ENCODE data around the gene COBLL1.

Gene COBLL1

GRCh38 chr2:164837807-164838206 lies 3.8 kb downstream of the COBLL1 start:
- TF ChIP-seq CEBPB (IDR thresholded peaks at IDR 0.05) (no peak), TCF12 (IDR thresholded peaks at IDR 0.05; ENCODE audit: low read depth) (no peak), YY1 (IDR thresholded peaks at IDR 0.05; ENCODE audit: low read depth) (no peak), RAD21 (IDR thresholded peaks at IDR 0.05; ENCODE audit: low read depth) (no peak), FOXM1 (IDR thresholded peaks at IDR 0.05; ENCODE audit: borderline replicate concordance, low read depth) (no peak)

DNA sequence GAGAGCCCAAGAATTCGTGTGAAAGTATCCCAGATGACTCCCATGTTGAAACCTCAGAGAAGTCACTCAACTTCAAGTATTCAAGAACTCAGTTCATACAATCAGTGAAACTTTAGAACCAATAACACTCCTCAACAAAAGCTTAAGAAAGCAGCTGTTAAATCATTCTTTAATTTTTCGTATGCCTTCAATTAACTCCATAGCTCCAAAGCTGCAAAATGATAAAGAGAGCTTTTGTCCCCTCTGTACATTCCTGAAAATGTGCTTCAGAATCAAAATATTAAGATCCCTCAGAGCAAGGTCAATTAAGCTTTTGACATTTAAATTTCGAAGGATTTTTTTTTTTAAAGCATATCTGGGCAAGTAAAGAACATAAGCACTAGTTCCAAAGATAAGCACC lies 4.7 kb downstream of the COBLL1 start:
- TF ChIP-seq RAD21 (IDR thresholded peaks at IDR 0.05; ENCODE audit: low read depth) (no peak), CEBPB (IDR thresholded peaks at IDR 0.05) (no peak), EGR1 (IDR thresholded peaks at IDR 0.05) (no peak), TCF12 (IDR thresholded peaks at IDR 0.05; ENCODE audit: low read depth) (no peak), NFIC (IDR thresholded peaks at IDR 0.05) (no peak), CREB1 (IDR thresholded peaks at IDR 0.05; ENCODE audit: low read depth) (no peak), EP300 (IDR thresholded peaks at IDR 0.05; ENCODE audit: borderline replicate concordance) (no peak), REST (IDR thresholded peaks at IDR 0.05; ENCODE audit: low read depth) (no peak), YY1 (IDR thresholded peaks at IDR 0.05; ENCODE audit: low read depth) (no peak), ZBTB7A (IDR thresholded peaks at IDR 0.05; ENCODE audit: low read depth) (no peak), TAF1 (IDR thresholded peaks at IDR 0.05; ENCODE audit: low read depth) (no peak)
- TF ChIP-seq, protein P1, sequence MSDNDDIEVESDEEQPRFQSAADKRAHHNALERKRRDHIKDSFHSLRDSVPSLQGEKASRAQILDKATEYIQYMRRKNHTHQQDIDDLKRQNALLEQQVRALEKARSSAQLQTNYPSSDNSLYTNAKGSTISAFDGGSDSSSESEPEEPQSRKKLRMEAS (IDR thresholded peaks at IDR 0.05) = no peak
- TF ChIP-seq, protein P2, sequence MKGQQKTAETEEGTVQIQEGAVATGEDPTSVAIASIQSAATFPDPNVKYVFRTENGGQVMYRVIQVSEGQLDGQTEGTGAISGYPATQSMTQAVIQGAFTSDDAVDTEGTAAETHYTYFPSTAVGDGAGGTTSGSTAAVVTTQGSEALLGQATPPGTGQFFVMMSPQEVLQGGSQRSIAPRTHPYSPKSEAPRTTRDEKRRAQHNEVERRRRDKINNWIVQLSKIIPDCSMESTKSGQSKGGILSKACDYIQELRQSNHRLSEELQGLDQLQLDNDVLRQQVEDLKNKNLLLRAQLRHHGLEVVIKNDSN (IDR thresholded peaks at IDR 0.05) = no peak

- TF ChIP-seq EP300 (IDR thresholded peaks at IDR 0.05; ENCODE audit: borderline replicate concordance) (no peak), TCF12 (IDR thresholded peaks at IDR 0.05; ENCODE audit: low read depth) (no peak), EGR1 (IDR thresholded peaks at IDR 0.05) (no peak), TEAD4 (IDR thresholded peaks at IDR 0.05) (no peak), NFIC (IDR thresholded peaks at IDR 0.05) (no peak), YY1 (IDR thresholded peaks at IDR 0.05; ENCODE audit: low read depth) (no peak)
- TF ChIP-seq, protein P1 (IDR thresholded peaks at IDR 0.05) = no peak
These were observed 6.3 kb downstream of the COBLL1 start for GRCh38 chr2:164835302-164835701.

GRCh38 chr2:164831887-164832286 lies 9.7 kb downstream of the COBLL1 start:
- no peak for TF ChIP-seq EP300 (IDR thresholded peaks at IDR 0.05; ENCODE audit: borderline replicate concordance)
- no peak for TF ChIP-seq TEAD4 (IDR thresholded peaks at IDR 0.05)
- TF ChIP-seq TCF12 (IDR thresholded peaks at IDR 0.05; ENCODE audit: low read depth) = no peak
- no peak for TF ChIP-seq YY1 (IDR thresholded peaks at IDR 0.05; ENCODE audit: low read depth)

GRCh38 chr2:164831180-164831579 lies 10.4 kb downstream of the COBLL1 start:
- TF ChIP-seq, protein P1 (IDR thresholded peaks at IDR 0.05) = no peak
- no peak for TF ChIP-seq EP300 (IDR thresholded peaks at IDR 0.05; ENCODE audit: borderline replicate concordance)
- TF ChIP-seq YY1 (IDR thresholded peaks at IDR 0.05; ENCODE audit: low read depth) = no peak
- no peak for TF ChIP-seq TAF1 (IDR thresholded peaks at IDR 0.05; ENCODE audit: low read depth)
- TF ChIP-seq ZBTB7A (IDR thresholded peaks at IDR 0.05; ENCODE audit: low read depth) = no peak
- TF ChIP-seq TCF12 (IDR thresholded peaks at IDR 0.05; ENCODE audit: low read depth) = no peak
- TF ChIP-seq REST (IDR thresholded peaks at IDR 0.05; ENCODE audit: low read depth) = no peak
- no peak for TF ChIP-seq EGR1 (IDR thresholded peaks at IDR 0.05)
- no peak for TF ChIP-seq RAD21 (IDR thresholded peaks at IDR 0.05; ENCODE audit: low read depth)
- TF ChIP-seq FOXM1 (IDR thresholded peaks at IDR 0.05; ENCODE audit: borderline replicate concordance, low read depth) = no peak
- TF ChIP-seq, protein P2 (IDR thresholded peaks at IDR 0.05) = no peak
- TF ChIP-seq NFIC (IDR thresholded peaks at IDR 0.05) = no peak
- TF ChIP-seq TEAD4 (IDR thresholded peaks at IDR 0.05) = no peak
- TF ChIP-seq CEBPB (IDR thresholded peaks at IDR 0.05) = no peak
- TF ChIP-seq CREB1 (IDR thresholded peaks at IDR 0.05; ENCODE audit: low read depth) = no peak

Measured in Ishikawa (cell line).